ENCODE measurements around the gene BRD7. TPM values are rescaled to one million over a fixed set of nuclear protein-coding genes. Genes with fewer than 3 reads are reported as not detected.
A peak's percentile ranks its signal among the peaks of the same experiment; 100 is the strongest.

BRD7 gene
- total and polyA plus RNA-seq, 2 of the 13 experiments (the other 11 are each of a cell fraction or from before 2014, with no cell fraction given): 82.3 to 149 TPM

DNA sequence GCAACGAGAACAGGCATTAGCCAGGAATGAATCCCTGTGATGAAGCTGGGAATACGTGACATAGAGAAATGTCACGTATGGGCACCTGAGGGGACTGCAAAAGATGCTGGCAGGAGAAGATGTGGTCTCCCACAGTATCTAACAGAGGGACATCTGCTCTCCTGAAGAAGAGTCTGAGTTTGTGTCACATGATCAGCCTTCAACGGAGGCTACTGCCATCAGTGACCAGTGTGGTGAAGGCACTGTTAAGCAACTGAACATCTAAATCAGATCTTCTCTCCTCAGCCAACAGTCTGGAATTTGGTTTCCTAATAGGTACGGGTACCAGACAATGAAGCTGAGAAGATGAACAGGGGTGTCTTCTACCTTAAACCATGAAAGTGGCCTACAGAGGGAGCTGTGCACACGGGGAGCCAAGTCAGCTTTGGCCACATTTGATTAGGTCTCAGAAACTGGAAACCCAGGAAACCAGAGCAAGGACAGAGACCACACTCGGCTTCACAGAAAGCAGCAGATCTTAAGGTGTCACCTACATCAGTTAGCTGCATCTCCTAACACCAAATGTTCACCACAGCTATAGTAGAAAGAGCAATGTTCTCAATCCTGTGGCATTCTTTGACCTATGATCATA is 41.8 kb downstream of the BRD7 start (continued):
- TF ChIP-seq ZNF142 (CRISPR knock-in tag; IDR thresholded peaks at IDR 0.05) (no peak), NCOA2 (CRISPR knock-in tag; IDR thresholded peaks at IDR 0.05) (no peak), ELK4 (CRISPR knock-in tag; IDR thresholded peaks at IDR 0.05; ENCODE audit: borderline replicate concordance) (no peak), JDP2 (CRISPR knock-in tag; IDR thresholded peaks at IDR 0.05; ENCODE audit: borderline replicate concordance) (no peak), STAG1 (CRISPR knock-in tag; IDR thresholded peaks at IDR 0.05) (peak; percentile 67), ZNF780A (CRISPR knock-in tag; IDR thresholded peaks at IDR 0.05) (no peak), ZNF816 (CRISPR knock-in tag; IDR thresholded peaks at IDR 0.05; ENCODE audit: borderline replicate concordance) (no peak), SMARCC2 (IDR thresholded peaks at IDR 0.05) (no peak), SETDB1 (CRISPR knock-in tag; IDR thresholded peaks at IDR 0.05; ENCODE audit: borderline replicate concordance) (no peak), TBX3 (IDR thresholded peaks at IDR 0.05; ENCODE audit: borderline replicate concordance) (no peak)
- TF ChIP-seq, protein P1, sequence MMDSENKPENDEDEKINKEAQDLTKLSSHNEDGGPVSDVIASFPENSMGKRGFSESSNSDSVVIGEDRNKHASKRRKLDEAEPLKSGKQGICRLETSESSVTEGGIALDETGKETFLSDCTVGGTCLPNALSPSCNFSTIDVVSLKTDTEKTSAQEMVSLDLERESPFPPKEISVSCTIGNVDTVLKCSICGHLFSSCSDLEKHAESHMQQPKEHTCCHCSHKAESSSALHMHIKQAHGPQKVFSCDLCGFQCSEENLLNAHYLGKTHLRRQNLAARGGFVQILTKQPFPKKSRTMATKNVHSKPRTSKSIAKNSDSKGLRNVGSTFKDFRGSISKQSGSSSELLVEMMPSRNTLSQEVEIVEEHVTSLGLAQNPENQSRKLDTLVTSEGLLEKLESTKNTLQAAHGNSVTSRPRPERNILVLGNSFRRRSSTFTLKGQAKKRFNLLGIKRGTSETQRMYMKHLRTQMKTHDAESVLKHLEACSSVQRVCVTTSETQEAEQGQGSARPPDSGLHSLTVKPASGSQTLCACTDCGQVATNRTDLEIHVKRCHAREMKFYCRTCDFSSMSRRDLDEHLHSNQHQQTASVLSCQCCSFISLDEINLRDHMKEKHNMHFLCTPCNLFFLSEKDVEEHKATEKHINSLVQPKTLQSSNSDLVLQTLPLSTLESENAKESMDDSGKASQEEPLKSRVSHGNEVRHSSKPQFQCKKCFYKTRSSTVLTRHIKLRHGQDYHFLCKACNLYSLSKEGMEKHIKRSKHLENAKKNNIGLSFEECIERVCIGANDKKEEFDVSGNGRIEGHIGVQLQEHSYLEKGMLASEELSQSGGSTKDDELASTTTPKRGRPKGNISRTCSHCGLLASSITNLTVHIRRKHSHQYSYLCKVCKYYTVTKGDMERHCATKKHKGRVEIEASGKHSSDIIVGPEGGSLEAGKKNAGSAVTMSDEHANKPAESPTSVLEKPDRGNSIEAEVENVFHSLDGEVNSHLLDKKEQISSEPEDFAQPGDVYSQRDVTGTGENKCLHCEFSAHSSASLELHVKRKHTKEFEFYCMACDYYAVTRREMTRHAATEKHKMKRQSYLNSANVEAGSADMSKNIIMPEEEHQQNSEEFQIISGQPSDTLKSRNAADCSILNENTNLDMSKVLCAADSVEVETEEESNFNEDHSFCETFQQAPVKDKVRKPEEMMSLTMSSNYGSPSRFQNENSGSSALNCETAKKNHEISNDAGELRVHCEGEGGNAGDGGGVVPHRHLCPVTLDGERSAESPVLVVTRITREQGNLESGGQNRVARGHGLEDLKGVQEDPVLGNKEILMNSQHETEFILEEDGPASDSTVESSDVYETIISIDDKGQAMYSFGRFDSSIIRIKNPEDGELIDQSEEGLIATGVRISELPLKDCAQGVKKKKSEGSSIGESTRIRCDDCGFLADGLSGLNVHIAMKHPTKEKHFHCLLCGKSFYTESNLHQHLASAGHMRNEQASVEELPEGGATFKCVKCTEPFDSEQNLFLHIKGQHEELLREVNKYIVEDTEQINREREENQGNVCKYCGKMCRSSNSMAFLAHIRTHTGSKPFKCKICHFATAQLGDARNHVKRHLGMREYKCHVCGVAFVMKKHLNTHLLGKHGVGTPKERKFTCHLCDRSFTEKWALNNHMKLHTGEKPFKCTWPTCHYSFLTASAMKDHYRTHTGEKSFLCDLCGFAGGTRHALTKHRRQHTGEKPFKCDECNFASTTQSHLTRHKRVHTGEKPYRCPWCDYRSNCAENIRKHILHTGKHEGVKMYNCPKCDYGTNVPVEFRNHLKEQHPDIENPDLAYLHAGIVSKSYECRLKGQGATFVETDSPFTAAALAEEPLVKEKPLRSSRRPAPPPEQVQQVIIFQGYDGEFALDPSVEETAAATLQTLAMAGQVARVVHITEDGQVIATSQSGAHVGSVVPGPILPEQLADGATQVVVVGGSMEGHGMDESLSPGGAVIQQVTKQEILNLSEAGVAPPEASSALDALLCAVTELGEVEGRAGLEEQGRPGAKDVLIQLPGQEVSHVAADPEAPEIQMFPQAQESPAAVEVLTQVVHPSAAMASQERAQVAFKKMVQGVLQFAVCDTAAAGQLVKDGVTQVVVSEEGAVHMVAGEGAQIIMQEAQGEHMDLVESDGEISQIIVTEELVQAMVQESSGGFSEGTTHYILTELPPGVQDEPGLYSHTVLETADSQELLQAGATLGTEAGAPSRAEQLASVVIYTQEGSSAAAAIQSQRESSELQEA (CRISPR knock-in tag; IDR thresholded peaks at IDR 0.05; ENCODE audit: not compliant biosample characterization): no peak
- TF ChIP-seq, protein P2, sequence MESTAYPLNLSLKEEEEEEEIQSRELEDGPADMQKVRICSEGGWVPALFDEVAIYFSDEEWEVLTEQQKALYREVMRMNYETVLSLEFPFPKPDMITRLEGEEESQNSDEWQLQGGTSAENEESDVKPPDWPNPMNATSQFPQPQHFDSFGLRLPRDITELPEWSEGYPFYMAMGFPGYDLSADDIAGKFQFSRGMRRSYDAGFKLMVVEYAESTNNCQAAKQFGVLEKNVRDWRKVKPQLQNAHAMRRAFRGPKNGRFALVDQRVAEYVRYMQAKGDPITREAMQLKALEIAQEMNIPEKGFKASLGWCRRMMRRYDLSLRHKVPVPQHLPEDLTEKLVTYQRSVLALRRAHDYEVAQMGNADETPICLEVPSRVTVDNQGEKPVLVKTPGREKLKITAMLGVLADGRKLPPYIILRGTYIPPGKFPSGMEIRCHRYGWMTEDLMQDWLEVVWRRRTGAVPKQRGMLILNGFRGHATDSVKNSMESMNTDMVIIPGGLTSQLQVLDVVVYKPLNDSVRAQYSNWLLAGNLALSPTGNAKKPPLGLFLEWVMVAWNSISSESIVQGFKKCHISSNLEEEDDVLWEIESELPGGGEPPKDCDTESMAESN (CRISPR knock-in tag; conservative IDR thresholded peaks at IDR 0.05): no peak

All from HepG2 (cell line).